OCI-LY7 (cell line): ENCODE measurements around the gene PAPLN. TPM values are rescaled to one million over a fixed set of nuclear protein-coding genes. Genes with fewer than 3 reads are reported as not detected.

Experiments
- BruUV-seq: library from RNA; stranded (reverse); fragments of 400-500 nt; replicated peaks from 2 replicates; lab custom pipeline; 2021; lab: Mats Ljungman, UMichigan
- CTCF ChIA-PET: fragments of 300-600 bp; sonication (Branson Sonifier 250); formaldehyde crosslinking; loops from one replicate; lab custom pipeline; 2022; ENCODE audit warnings: antibody characterized with exemption; ENCODE audit not compliant: unreplicated experiment; lab: Charles Lee
- POLR2A ChIA-PET: fragments of 300-600 bp; sonication (Branson Sonifier 250); formaldehyde crosslinking; loops from one replicate; lab custom pipeline; 2022; ENCODE audit warnings: antibody characterized with exemption; lab: Charles Lee
- DNase-seq: peaks from one replicate; pipeline ENCODE4 v3.0.0-alpha.2; 2015; ENCODE audit warnings: low spot score
- H2AFZ ChIP-seq: fragments of 200-600 bp; sonication (generic), shearing (Covaris generic); 2 replicates; pipeline ENCODE4 v1.6.1; 2014; ENCODE audit warnings: mild to moderate bottlenecking, antibody characterized with exemption, low read length, moderate library complexity
- H3K27ac ChIP-seq: fragments of 200-600 bp; sonication (generic); 2 replicates; pipeline ENCODE4 v1.5.1; 2014; ENCODE audit warnings: mixed run types, low read depth, mild to moderate bottlenecking, moderate library complexity, low read length, inconsistent platforms; ENCODE audit not compliant: poor library complexity, severe bottlenecking
- H3K36me3 ChIP-seq: fragments of 200-600 bp; sonication (generic); 2 replicates; pipeline ENCODE4 v1.6.1; 2014; ENCODE audit warnings: mild to moderate bottlenecking, antibody characterized with exemption, low read length, moderate library complexity, mixed read lengths; ENCODE audit not compliant: insufficient read depth
- H3K4me1 ChIP-seq: fragments of 200-600 bp; sonication (generic); 2 replicates; pipeline ENCODE4 v1.5.1; 2014; ENCODE audit warnings: mild to moderate bottlenecking, low read length; ENCODE audit not compliant: insufficient read depth, poor library complexity, severe bottlenecking
- H3K4me2 ChIP-seq: fragments of 200-600 bp; sonication (generic); 2 replicates; pipeline ENCODE4 v1.6.1; 2014; ENCODE audit warnings: mild to moderate bottlenecking, low read length
- H3K4me3 ChIP-seq: fragments of 200-600 bp; sonication (generic); 2 replicates; pipeline ENCODE4 v1.5.1; 2014; ENCODE audit warnings: mild to moderate bottlenecking, low read depth, low read length; ENCODE audit not compliant: poor library complexity, severe bottlenecking
- H3K79me2 ChIP-seq: fragments of 200-600 bp; sonication (generic); 2 replicates; pipeline ENCODE4 v1.6.1; 2016; ENCODE audit warnings: low read depth, mild to moderate bottlenecking, low read length, moderate library complexity, mixed read lengths; ENCODE audit not compliant: insufficient read depth
- H3K9me2 ChIP-seq: fragments of 200-600 bp; sonication (generic); 2 replicates; pipeline ENCODE4 v1.6.1; 2016; ENCODE audit warnings: mild to moderate bottlenecking, low read length, mixed read lengths; ENCODE audit not compliant: insufficient read depth
- H3K9me3 ChIP-seq: fragments of 200-600 bp; sonication (generic); 2 replicates; pipeline ENCODE4 v1.6.1; 2014; ENCODE audit warnings: mild to moderate bottlenecking, mixed run types, low read length, mixed read lengths
- H4K20me1 ChIP-seq: fragments of 200-600 bp; sonication (generic); 2 replicates; pipeline ENCODE4 v1.6.1; 2014; ENCODE audit warnings: mild to moderate bottlenecking, antibody characterized with exemption, low read length, moderate library complexity, mixed read lengths; ENCODE audit not compliant: insufficient read depth
- CTCF ChIP-seq: fragments of 200-600 bp; sonication (generic); conservative IDR thresholded peaks from 2 replicates; pipeline ENCODE4 v1.5.1; 2014; ENCODE audit warnings: mild to moderate bottlenecking, antibody characterized with exemption, low read length, moderate library complexity, mixed read lengths
- EZH2phosphoT487 ChIP-seq: fragments of 200-600 bp; sonication (generic); IDR thresholded peaks from 2 replicates; pipeline ENCODE4 v1.6.1; 2018; ENCODE audit warnings: low read depth, borderline replicate concordance, mild to moderate bottlenecking, mixed run types, antibody characterized with exemption, low read length, moderate library complexity, mixed read lengths
- intact Hi-C: fragments of 100-400 bp; cut with micrococcal nuclease; formaldehyde crosslinking; loops from one replicate; pipeline ENCODE4 v1.10.0; 2022; ENCODE audit not compliant: unreplicated experiment
- total RNA-seq, 2 experiments: library from RNA; depleted of rRNA in 1 of 2; stranded (reverse); fragments of >200 nt in 1 of 2; shearing (Covaris generic) in 1 of 2; gene quantifications; 2 replicates each; pipeline ENCODE4 v1.2.3, GENCODE V29; 2014 to 2022

Gene PAPLN
- total RNA-seq, 2 experiments from 2014 or later = 4.0 to 9.0 TPM

- DNase-seq = peak; percentile 31
- no peak for TF ChIP-seq CTCF
- Histone ChIP-seq H3K79me2 (no peaks in the 10 kb centered on the region), H3K4me2 (peak overlapping the region; percentile 40), H3K36me3 (no peaks in the 10 kb centered on the region), H3K27ac (no peak overlapping the region), H4K20me1 (no peaks in the 10 kb centered on the region), H3K9me2 (no peaks in the 10 kb centered on the region), H2AFZ (no peak overlapping the region), H3K4me1 (peaks cover 16% of the 10 kb centered on the region), H3K9me3 (no peaks in the 10 kb centered on the region), H3K4me3 (no peak overlapping the region)
- ChIA-PET POLR2A (no interaction called here), CTCF (no interaction called here)
- no TSS peak for BruUV-seq
- intact Hi-C loops = no loop called here
Measured at GRCh38 chr14:73235531-73236155, 1.7 kb upstream of the PAPLN start.

GRCh38 chr14:73236157-73236556, 1.1 kb upstream of the PAPLN start:
- Histone ChIP-seq H2AFZ (no peak overlapping the region), H3K9me2 (no peaks in the 10 kb centered on the region), H3K4me3 (no peak overlapping the region), H4K20me1 (no peaks in the 10 kb centered on the region), H3K4me2 (peak overlapping the region; percentile 40), H3K27ac (no peak overlapping the region), H3K4me1 (peaks cover 21% of the 10 kb centered on the region), H3K9me3 (no peaks in the 10 kb centered on the region), H3K79me2 (no peaks in the 10 kb centered on the region), H3K36me3 (no peaks in the 10 kb centered on the region)
- CTCF ChIA-PET = no interaction called here
- intact Hi-C loops = no loop called here
- DNase-seq = no peak
- no peak for TF ChIP-seq CTCF
- POLR2A ChIA-PET = no interaction called here
- BruUV-seq = no TSS peak

- Histone ChIP-seq H2AFZ (no peak overlapping the region), H3K9me3 (no peaks in the 10 kb centered on the region), H3K4me3 (no peak overlapping the region), H3K9me2 (no peaks in the 10 kb centered on the region), H3K4me2 (no peak overlapping the region), H3K4me1 (peaks cover 27% of the 10 kb centered on the region), H3K79me2 (no peaks in the 10 kb centered on the region), H3K27ac (no peak overlapping the region), H3K36me3 (no peaks in the 10 kb centered on the region), H4K20me1 (no peaks in the 10 kb centered on the region)
- ChIA-PET CTCF (no interaction called here), POLR2A (no interaction called here)
- TF ChIP-seq CTCF (no peak), EZH2phosphoT487 (no peak)
- DNase-seq = no peak
- intact Hi-C loops = no loop called here
- no TSS peak for BruUV-seq
Measured at GRCh38 chr14:73236752-73237218, 521 bp upstream of the PAPLN start.
